Mononuclear cell (primary cell): ENCODE measurements around the gene PAN3. TPM values are rescaled to one million over a fixed set of nuclear protein-coding genes. Genes with fewer than 3 reads are reported as not detected.
A peak's percentile ranks its signal among the peaks of the same experiment; 100 is the strongest.
"Not testable (repeated sequence)": the region's sequence is repeated elsewhere in the genome, so short reads cannot be mapped to it uniquely, and the experiment has no call there.

Experiments used
- H3K27me3 ChIP-seq: 2 replicates; pipeline ENCODE4 v1.6.0; 2011; ENCODE audit warnings: low read length, control low read depth; ENCODE audit not compliant: insufficient read depth
- H3K4me1 ChIP-seq: 2 replicates; pipeline ENCODE4 v1.5.1; 2011; ENCODE audit warnings: mild to moderate bottlenecking, low read length, control low read depth; ENCODE audit not compliant: insufficient read depth
- H3K4me3 ChIP-seq: 2 replicates; pipeline ENCODE4 v1.5.1; 2011; ENCODE audit warnings: mild to moderate bottlenecking, low read length, moderate library complexity
- H3K9me3 ChIP-seq: 2 replicates; pipeline ENCODE4 v1.5.1; 2011; ENCODE audit warnings: low read depth, mild to moderate bottlenecking, control low read depth, low read length
- total RNA-seq: library from RNA; depleted of rRNA; stranded (reverse); fragments of >200 nt; gene quantifications from one replicate; pipeline ENCODE4 v1.2.3, GENCODE V29; 2012

Gene PAN3
- total RNA-seq, 1 donor: 60.0 TPM

GRCh38 chr13:28120317-28120716 is 18.0 kb upstream of the PAN3 start:
- Histone ChIP-seq H3K27me3 (no peaks in the 10 kb centered on the region), H3K4me1 (no peaks in the 10 kb centered on the region), H3K4me3 (no peak overlapping the region), H3K9me3 (no peaks in the 10 kb centered on the region)

- H3K9me3 ChIP-seq: no peaks in the 10 kb centered on the region
- H3K27me3 ChIP-seq: no peaks in the 10 kb centered on the region
- H3K4me1 ChIP-seq: no peaks in the 10 kb centered on the region
- no peak overlapping the region for H3K4me3 ChIP-seq
Observed at GRCh38 chr13:28121224-28121623, 17.1 kb upstream of the PAN3 start.

GRCh38 chr13:28128030-28128429 is 10.3 kb upstream of the PAN3 start:
- no peaks in the 10 kb centered on the region for H3K27me3 ChIP-seq
- no peaks in the 10 kb centered on the region for H3K9me3 ChIP-seq
- H3K4me1 ChIP-seq: no peaks in the 10 kb centered on the region
- H3K4me3 ChIP-seq: no peak overlapping the region

GRCh38 chr13:28128926-28129325 is 9.4 kb upstream of the PAN3 start:
- Histone ChIP-seq H3K27me3 (no peaks in the 10 kb centered on the region), H3K4me3 (no peak overlapping the region), H3K9me3 (no peaks in the 10 kb centered on the region), H3K4me1 (no peaks in the 10 kb centered on the region)

GRCh38 chr13:28129911-28130693 is 8.2 kb upstream of the PAN3 start:
- H3K9me3 ChIP-seq: no peaks in the 10 kb centered on the region
- no peaks in the 10 kb centered on the region for H3K27me3 ChIP-seq
- H3K4me1 ChIP-seq: no peaks in the 10 kb centered on the region
- no peak overlapping the region for H3K4me3 ChIP-seq

- no peak overlapping the region for H3K4me3 ChIP-seq
- no peaks in the 10 kb centered on the region for H3K9me3 ChIP-seq
- H3K4me1 ChIP-seq: peaks cover 7% of the 10 kb centered on the region
- no peaks in the 10 kb centered on the region for H3K27me3 ChIP-seq
Observed at GRCh38 chr13:28131646-28132045, 6.7 kb upstream of the PAN3 start.

GRCh38 chr13:28136916-28137315 is 1.4 kb upstream of the PAN3 start:
- peaks cover 42% of the 10 kb centered on the region for H3K4me1 ChIP-seq
- H3K9me3 ChIP-seq: no peaks in the 10 kb centered on the region
- peak overlapping the region; percentile 96 for H3K4me3 ChIP-seq
- no peaks in the 10 kb centered on the region for H3K27me3 ChIP-seq

- Histone ChIP-seq H3K9me3 (no peaks in the 10 kb centered on the region), H3K4me3 (peak overlapping the region; percentile 96), H3K27me3 (no peaks in the 10 kb centered on the region)
Observed at GRCh38 chr13:28137596-28137995, 749 bp upstream of the PAN3 start.

GRCh38 chr13:28138756-28139470 is 568 bp downstream of the PAN3 start:
- H3K4me1 ChIP-seq: peaks cover 55% of the 10 kb centered on the region
- H3K4me3 ChIP-seq: peak overlapping the region; percentile 96
- H3K27me3 ChIP-seq: no peaks in the 10 kb centered on the region
- H3K9me3 ChIP-seq: no peaks in the 10 kb centered on the region

More at GRCh38 chr13:28137596-28137995, 749 bp upstream of the PAN3 start:
- peaks cover 49% of the 10 kb centered on the region for H3K4me1 ChIP-seq

- H3K4me1 ChIP-seq: peaks cover 60% of the 10 kb centered on the region
- no peaks in the 10 kb centered on the region for H3K27me3 ChIP-seq
- no peaks in the 10 kb centered on the region for H3K9me3 ChIP-seq
- H3K4me3 ChIP-seq: peak overlapping the region; percentile 96
Observed at GRCh38 chr13:28140433-28141125, 2.2 kb downstream of the PAN3 start.

GRCh38 chr13:28141542-28141941 is 3.2 kb downstream of the PAN3 start:
- H3K4me1 ChIP-seq: peaks cover 62% of the 10 kb centered on the region
- not testable (repeated sequence) for H3K9me3 ChIP-seq, H3K27me3 ChIP-seq, H3K4me3 ChIP-seq

- Histone ChIP-seq H3K27me3 (no peaks in the 10 kb centered on the region), H3K4me3 (no peak overlapping the region), H3K9me3 (no peaks in the 10 kb centered on the region), H3K4me1 (peaks cover 52% of the 10 kb centered on the region)
Observed at GRCh38 chr13:28145049-28145448, 6.7 kb downstream of the PAN3 start.

- Histone ChIP-seq H3K4me1 (peaks cover 31% of the 10 kb centered on the region), H3K4me3 (no peak overlapping the region), H3K9me3 (no peaks in the 10 kb centered on the region)
Observed at GRCh38 chr13:28147495-28147894, 9.2 kb downstream of the PAN3 start.

GRCh38 chr13:28159057-28159456 is 20.7 kb downstream of the PAN3 start:
- Histone ChIP-seq H3K4me3 (no peak overlapping the region), H3K27me3 (no peaks in the 10 kb centered on the region), H3K9me3 (no peaks in the 10 kb centered on the region), H3K4me1 (peaks cover 9% of the 10 kb centered on the region)

More at GRCh38 chr13:28147495-28147894, 9.2 kb downstream of the PAN3 start:
- no peaks in the 10 kb centered on the region for H3K27me3 ChIP-seq

GRCh38 chr13:28161370-28161769 is 23.0 kb downstream of the PAN3 start:
- Histone ChIP-seq H3K4me3 (no peak overlapping the region), H3K27me3 (no peaks in the 10 kb centered on the region), H3K4me1 (peaks cover 10% of the 10 kb centered on the region)

More at GRCh38 chr13:28161370-28161769, 23.0 kb downstream of the PAN3 start:
- no peaks in the 10 kb centered on the region for H3K9me3 ChIP-seq
